ENCODE results near the gene IL12RB2.

IL12RB2 gene

DNA sequence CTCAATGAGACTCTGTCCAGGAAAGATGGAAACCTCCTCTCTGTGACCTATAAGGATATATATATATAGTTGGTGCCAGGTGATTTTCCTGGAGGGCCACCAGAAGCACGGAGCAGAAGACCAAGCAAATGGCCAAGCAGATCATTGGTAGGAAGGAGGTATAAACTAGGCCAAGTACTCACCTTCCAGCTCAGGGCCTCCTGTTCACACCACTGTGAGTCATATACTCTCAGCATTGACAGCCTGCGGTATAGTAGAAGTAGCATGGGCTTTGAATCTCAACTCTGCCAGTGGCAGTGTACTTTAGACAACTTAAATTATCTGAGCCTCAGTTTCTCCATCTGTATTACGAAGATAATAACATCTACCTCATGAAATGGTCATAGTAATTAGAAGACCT is 15.4 kb downstream of the IL12RB2 start:
- TF ChIP-seq, protein P1, sequence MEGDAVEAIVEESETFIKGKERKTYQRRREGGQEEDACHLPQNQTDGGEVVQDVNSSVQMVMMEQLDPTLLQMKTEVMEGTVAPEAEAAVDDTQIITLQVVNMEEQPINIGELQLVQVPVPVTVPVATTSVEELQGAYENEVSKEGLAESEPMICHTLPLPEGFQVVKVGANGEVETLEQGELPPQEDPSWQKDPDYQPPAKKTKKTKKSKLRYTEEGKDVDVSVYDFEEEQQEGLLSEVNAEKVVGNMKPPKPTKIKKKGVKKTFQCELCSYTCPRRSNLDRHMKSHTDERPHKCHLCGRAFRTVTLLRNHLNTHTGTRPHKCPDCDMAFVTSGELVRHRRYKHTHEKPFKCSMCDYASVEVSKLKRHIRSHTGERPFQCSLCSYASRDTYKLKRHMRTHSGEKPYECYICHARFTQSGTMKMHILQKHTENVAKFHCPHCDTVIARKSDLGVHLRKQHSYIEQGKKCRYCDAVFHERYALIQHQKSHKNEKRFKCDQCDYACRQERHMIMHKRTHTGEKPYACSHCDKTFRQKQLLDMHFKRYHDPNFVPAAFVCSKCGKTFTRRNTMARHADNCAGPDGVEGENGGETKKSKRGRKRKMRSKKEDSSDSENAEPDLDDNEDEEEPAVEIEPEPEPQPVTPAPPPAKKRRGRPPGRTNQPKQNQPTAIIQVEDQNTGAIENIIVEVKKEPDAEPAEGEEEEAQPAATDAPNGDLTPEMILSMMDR (IDR thresholded peaks at IDR 0.05; ENCODE audit: low read depth, low read length) = no peak
- TF ChIP-seq MYC (IDR thresholded peaks at IDR 0.05; ENCODE audit: low read depth, low read length) (no peak), POLR2A (IDR thresholded peaks at IDR 0.05; ENCODE audit: extremely low read depth, insufficient read length) (no peak)
- TF ChIP-seq, protein P2, sequence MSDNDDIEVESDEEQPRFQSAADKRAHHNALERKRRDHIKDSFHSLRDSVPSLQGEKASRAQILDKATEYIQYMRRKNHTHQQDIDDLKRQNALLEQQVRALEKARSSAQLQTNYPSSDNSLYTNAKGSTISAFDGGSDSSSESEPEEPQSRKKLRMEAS (IDR thresholded peaks at IDR 0.05; ENCODE audit: low read depth, low read length) = no peak
- no peak overlapping the region for H3K4me3 ChIP-seq (ENCODE audit: low read depth, low read length)

DNA sequence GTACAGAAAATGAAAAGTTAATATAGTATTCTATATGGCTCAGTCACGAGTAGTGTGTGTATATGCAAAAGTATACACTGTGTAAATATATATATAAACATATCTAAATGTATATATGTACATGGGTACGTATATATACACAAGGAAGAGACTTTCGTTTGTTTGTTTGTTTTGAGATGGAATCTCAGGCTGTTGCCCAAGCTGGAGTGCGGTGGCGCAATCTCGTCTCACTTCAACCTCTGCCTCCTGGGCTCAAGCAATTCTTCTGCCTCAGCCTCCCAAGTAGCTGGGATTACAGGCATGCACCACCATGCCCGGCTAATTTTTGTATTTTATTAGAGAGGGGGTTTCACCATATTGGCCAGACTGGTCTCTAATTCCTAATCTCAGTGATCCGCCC is 16.4 kb downstream of the IL12RB2 start:
- no peak overlapping the region for H3K4me3 ChIP-seq (ENCODE audit: low read depth, low read length)
- no peak for DNase-seq (ENCODE audit: low read depth)
- TF ChIP-seq MYC (IDR thresholded peaks at IDR 0.05; ENCODE audit: low read depth, low read length) = no peak

More for the DNA sequence above, 15.4 kb downstream of the IL12RB2 start:
- DNase-seq (ENCODE audit: low read depth) = no peak

DNA sequence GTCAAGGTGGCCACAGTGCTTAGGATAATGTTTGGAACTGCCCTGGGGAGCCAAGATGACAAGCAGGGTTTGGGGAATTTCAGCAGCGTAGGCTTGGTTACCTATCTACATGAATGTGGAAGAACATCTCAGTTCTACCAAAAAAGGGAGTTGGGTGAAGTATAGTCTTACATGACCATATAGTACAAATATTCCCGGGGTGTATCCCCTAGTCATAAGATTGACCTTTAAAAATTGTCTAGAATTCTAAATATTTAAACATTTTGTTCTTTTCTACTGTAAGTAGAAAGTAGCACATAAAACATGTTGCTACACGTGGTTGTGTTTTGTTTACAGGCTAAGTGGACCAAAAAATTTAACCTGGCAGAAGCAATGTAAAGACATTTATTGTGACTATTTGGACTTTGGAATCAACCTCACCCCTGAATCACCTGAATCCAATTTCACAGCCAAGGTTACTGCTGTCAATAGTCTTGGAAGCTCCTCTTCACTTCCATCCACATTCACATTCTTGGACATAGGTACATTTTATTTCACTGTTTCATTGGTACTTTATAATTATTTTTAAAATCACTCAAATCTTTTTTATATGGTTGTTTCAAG is 20.3 kb downstream of the IL12RB2 start:
- no peak for DNase-seq (ENCODE audit: low read depth)
- TF ChIP-seq, protein P1 (IDR thresholded peaks at IDR 0.05; ENCODE audit: low read depth, low read length) = no peak
- no peak for TF ChIP-seq MYC (IDR thresholded peaks at IDR 0.05; ENCODE audit: low read depth, low read length)
- no peak overlapping the region for H3K4me3 ChIP-seq (ENCODE audit: low read depth, low read length)

DNA sequence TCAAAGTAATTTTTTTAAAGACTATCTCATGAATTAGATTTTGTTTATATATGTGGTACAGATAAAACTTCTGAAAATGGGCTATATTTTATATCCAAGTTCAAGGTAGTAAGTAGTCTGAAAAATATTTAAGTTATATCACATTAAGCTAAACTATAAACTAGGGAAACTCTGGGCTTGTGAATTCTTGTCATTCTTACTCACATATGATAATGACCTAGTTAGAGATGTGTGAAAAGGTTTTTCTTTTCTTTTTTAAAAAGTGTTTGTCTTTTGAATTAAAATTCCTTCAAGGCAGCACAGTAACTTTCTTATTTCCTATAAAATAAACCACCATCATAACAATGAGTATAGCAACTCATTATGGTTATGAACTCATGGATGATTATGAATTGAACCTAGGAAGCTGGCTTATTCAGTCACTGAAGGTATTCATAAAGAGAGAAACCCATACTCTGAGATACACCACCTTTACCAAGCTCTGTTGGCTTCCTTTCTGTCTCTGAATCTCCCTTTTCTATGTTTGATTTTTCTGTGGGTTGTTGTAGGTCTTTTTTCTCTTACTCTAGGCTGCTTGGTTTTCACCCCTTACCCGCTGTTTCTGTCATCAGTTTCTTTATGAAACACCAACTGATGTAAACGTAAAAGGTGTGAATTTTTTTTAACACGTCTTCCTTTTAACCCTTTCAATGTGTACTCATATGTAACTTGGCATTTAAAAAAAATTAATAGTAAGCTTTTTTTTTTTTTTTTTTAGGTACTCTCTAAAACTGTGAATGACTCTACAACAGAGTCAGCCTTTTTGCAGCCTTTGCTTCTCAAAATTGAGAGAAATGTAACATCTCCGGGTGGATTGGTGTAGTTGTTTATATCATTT is 25.2 kb downstream of the IL12RB2 start:
- no peak for DNase-seq (ENCODE audit: low read depth)
- H3K4me3 ChIP-seq (ENCODE audit: low read depth, low read length) = no peak overlapping the region
- TF ChIP-seq, protein P1 (IDR thresholded peaks at IDR 0.05; ENCODE audit: low read depth, low read length) = no peak
- TF ChIP-seq POLR2A (IDR thresholded peaks at IDR 0.05; ENCODE audit: extremely low read depth, insufficient read length) (no peak), MYC (IDR thresholded peaks at IDR 0.05; ENCODE audit: low read depth, low read length) (no peak)
- TF ChIP-seq, protein P2 (IDR thresholded peaks at IDR 0.05; ENCODE audit: low read depth, low read length) = no peak

DNA sequence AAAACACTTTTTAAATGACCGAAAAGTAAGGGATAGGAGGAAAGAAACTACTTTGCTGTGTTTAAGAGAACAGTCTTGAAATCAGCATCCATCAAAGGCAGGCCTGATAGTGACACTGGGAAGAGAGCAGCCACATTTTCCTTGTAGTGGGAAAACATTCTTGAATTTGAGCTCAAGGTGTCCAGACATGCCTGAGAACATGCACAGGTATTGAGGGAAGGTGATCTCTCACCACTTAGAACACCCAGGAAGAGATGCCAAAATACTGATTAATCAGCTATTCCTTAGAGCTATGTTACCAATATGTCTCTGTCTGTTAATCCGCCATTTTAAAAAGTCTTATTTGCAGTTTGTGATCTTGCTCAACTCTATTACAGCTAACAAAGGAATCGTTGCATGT is 25.9 kb downstream of the IL12RB2 start:
- no peak for DNase-seq (ENCODE audit: low read depth)
- no peak overlapping the region for H3K4me3 ChIP-seq (ENCODE audit: low read depth, low read length)
- TF ChIP-seq MYC (IDR thresholded peaks at IDR 0.05; ENCODE audit: low read depth, low read length) = no peak
- TF ChIP-seq, protein P1 (IDR thresholded peaks at IDR 0.05; ENCODE audit: low read depth, low read length) = no peak

DNA sequence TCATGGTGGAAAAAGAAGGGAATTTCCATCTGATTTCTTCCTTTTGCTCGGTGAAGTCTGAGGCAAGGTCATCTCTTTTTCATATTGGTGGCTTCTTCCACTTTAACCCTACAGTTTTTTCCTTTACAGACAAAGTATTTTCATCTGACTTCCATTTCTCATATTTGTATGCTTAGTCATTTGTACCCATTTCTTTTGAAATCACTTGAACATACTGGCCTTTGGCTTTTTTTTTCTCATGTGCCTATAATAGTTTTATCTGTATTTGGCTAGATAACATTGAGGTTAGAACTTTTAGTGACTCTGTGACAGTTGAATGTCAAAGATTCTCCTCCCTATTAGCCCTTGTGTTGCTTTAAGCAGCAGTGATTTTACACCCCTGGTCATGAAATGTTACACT is 27.7 kb downstream of the IL12RB2 start:
- TF ChIP-seq MYC (IDR thresholded peaks at IDR 0.05; ENCODE audit: low read depth, low read length) = no peak
- TF ChIP-seq, protein P1 (IDR thresholded peaks at IDR 0.05; ENCODE audit: low read depth, low read length) = no peak
- TF ChIP-seq, protein P2 (IDR thresholded peaks at IDR 0.05; ENCODE audit: low read depth, low read length) = no peak
- no peak for TF ChIP-seq POLR2A (IDR thresholded peaks at IDR 0.05; ENCODE audit: extremely low read depth, insufficient read length)
- no peak for DNase-seq (ENCODE audit: low read depth)
- H3K4me3 ChIP-seq (ENCODE audit: low read depth, low read length) = no peak overlapping the region

Measured in NB4 (cell line).